UCSD-AML1 (cell line): ENCODE measurements around the gene SPDYE17.
"Not testable (repeated sequence)": the region's sequence is repeated elsewhere in the genome, so short reads cannot be mapped to it uniquely, and the experiment has no call there.

ENCODE experiments used
- DNase-seq: peaks from one replicate; lab custom pipeline; 2025; ENCODE audit not compliant: unreplicated experiment; lab: John Stamatoyannopoulos, UW

SPDYE17 gene

DNA sequence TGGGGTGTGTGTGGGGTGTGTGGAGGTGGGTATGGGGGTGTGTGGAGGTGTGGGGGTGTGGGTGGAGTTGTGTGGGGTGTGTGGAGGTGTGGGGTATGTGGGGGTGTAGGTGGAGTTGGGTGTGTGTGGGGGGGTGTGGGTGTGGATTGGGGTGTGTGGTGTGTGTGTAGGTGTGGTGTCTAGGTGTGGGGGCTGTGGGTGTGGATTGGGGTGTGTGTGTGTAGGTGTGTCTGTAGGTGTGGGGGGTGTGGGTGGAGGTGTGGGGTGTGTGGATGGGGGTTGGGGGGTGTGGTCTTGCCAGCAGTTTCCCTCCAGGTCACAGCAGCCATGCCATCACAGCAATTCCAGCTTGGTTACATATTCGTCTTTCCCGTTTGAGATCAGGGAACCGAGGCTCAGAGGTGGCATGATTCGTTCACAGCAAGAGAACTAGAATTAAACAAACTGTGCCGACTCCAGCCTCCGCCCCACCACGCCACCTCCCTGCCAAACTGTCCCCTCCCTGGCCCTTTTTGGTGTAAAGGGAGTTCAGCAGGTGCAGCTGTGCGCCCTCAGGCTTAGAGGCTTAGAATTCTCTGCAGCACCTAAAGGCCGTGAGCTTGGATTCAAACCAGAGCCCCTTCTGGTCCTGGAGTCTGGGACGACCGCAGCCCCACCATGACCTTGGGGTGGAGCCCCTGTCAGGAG lies 33.3 kb downstream of the SPDYE17 start:
- not testable (repeated sequence) for DNase-seq

DNA sequence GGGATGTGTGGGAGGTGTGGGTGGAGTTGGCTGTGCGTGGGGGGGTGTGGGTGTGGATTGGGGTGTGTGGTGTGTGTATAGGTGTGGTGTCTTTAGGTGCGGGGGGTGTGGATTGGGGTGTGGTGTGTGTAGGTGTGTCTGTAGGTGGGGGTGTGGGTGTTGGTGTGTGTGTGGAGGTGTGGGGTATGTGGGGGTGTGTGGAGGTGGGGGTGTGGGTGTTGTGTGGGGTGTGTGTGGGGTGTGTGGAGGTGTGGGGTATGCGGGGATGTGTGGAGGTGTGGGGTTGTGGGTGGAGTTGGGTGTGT lies 33.9 kb downstream of the SPDYE17 start:
- DNase-seq = no peak

DNA sequence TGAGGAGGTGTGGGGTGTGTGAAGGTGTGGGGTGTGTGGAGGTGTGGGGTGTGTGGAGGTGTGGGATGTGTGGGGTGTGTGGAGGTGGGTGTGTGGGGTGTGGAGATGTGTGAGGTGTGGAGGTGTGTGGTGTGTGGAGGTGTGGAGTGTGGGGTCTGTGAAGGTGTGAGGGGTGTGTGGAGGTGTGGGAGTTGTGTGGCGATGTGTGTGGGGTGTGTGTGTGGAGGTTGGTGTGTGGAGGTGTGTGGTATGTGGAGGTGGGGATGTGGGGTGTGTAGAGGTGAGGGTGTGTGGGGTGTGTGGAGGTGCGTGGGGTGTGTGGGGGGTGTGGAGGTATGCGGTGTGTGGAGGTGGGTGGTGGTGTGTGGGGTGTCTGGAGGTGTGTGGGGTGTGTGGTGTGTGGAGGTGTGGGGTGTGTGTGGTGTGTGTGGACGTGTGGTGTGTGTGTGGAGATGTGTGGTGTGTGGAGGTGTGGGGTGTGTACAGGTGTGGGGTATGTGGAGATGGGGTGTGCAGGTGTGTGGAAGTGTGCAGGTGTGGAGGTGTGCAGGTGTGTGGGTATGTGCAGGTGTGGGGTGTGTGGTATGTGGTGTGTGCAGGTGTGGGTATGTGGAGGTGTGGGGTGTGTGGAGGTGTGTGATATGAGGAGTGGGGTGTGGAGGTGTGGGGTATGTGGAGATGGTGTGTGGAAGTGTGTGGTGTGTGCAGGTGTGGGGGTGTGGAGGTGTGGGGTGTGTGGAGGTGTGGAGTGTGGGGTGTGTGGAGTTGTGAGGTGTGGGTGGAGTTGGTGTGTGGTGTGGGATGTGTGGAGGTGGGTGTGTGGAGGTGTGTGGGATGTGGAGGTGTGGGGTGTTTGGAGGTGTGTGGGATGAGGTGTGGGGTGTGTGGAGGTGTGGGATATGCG lies 34.5 kb downstream of the SPDYE17 start:
- no peak for DNase-seq

DNA sequence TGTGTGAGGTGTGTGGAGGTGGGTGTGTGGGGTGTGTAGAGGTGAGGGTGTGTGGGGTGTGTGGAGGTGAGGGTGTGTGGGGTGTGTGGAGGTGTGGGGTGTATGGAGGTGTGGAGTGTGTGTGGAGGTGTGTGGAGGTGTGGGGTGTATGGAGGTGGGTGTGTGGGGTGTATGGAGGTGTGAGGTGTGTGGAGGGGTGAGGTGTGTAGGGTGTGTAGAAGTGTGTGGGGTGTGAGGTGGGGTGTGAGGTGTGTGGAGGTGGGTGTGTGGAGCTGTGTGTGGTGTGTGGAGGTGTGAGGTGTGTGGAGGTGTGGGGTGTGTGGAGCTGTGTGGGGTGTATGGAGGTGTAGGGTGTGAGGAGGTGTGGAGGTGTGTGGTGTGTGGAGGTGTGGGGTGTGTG lies 35.2 kb downstream of the SPDYE17 start:
- not testable (repeated sequence) for DNase-seq

DNA sequence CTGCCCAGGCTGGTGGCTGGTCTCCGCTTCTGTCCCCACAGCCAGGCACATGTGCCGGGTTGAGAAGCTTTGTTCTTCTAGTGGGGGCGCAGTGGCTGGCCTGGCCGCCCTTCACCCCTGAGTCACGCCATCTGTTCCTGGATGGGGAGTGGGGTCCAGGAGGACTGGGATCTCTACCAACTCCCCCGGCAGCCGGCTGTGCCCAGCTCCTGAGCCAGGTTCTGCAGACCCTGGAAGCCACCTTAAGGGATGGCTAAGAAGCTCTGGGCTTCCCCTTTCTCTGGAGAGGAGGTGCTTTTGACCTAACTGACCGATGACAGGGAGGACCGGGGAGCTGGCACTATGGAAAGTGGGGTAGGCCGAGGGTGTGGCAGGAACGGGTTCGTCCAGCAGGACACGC lies 37.9 kb downstream of the SPDYE17 start:
- not testable (repeated sequence) for DNase-seq

DNA sequence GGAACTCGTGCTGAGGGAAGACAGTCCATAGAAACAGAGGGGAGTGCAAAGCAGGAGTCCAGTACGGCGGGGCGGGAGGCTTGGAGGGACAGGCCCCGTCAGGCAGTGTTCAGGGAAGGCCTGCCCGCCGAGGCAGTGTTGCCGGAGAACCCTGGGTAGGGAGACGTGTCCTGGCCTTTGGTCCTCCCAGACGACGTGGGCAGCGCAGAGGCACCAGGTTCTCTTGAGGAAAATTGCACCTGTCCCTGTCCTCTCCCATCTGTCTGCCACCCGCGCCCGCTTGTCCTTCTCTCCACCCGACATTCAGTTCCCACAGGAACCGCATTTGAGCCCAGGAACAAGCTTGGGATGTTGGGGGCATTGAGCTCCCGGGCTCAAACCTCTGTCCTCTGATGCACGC lies 38.3 kb downstream of the SPDYE17 start:
- not testable (repeated sequence) for DNase-seq

DNA sequence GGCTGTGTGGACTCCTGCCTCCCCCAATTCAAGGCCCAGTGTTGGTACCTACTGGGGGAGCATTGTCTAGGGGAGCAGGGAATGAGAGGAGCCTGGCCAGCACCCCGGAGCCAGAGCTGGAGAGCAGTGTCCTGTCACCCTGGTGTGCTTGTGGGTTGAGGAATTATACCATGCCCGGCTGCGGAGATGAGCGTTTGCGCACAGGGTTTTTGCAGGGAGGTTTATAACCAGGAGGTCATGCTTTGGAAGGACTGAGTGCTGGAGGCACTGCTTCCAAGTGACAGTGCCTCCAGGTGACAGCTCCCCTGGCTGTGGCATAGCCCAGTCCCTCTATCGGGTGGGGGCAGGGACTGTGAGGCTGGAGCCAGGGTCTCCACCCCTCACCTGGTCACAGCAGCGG lies 39.3 kb downstream of the SPDYE17 start:
- DNase-seq = not testable (repeated sequence)

DNA sequence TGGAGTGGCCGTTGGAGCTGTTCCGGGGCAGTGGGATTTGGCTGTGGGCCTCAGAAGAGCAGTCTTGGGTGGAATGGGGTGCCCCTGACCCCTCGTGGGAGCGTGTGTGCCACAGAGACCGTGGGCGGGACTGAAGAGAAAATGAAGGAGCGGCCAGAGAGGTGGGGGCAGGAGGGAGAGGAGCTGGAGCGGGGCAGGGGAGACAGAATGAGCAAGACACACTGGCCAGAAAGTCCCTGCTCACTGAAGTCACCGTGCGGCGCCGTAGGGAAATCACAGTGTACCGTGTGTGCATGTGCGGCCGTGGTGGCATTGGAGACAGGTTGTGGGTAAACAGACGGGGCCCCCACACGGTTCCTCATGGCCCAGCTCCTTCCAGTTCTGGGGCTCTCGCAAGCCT lies 40.0 kb downstream of the SPDYE17 start:
- DNase-seq = not testable (repeated sequence)

DNA sequence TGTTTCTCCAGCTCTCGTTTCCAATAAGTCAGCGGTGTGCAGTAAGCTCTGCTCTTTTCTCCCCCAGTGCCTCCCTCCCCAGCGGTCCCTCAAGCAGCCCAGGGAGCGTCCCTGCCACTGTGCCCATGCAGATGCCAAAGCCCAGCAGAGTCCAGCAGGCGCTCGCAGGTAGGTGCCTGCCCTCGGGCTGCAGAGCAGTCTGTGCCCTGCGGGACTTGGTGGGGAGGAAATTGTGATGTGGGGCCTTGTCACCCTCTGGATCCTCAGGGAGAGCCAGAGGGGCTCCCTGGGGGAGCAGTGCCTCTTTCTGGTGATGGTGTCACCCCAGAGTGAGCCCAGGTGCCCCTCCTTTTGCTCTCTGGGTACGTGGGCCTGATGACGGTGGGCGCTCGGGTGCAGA lies 42.0 kb downstream of the SPDYE17 start:
- not testable (repeated sequence) for DNase-seq

DNA sequence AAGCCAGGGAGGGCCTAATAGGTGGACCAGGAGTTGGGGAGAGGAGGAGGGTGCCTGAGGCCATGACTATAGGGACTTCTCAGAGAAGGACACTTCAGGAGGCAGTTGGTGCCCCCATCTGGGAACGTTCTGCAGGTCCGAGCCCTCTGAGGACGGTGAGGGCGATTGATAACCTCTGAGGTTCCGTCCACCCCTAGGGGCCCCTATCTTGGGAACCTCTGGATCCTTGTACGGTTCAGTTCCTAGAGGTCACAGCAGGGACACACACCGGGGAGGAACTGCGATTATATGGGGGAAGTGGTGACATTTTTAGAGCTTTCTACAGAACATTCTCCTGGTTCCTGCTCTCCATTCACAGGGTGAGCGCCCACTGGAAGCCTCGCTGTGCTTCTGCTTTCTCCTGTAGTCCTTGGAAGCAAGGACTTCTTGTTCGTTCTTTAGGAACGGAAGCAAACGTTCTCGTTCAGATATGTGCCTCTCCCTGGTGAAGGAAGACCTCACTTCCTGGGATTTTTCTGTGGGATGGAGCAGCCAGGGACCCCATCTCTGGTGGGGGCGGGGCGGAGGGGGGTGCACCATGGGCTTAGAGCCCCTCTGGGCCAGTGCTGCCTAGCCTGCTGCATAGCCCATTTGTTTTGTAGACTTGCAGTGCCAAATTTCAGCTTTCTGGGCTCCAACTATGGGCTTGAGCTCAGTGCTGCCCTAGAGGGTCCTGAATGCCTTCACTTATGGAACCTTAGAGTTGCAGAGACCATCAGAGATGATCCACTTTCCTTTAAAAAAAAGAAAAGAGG lies 46.0 kb downstream of the SPDYE17 start:
- not testable (repeated sequence) for DNase-seq

DNA sequence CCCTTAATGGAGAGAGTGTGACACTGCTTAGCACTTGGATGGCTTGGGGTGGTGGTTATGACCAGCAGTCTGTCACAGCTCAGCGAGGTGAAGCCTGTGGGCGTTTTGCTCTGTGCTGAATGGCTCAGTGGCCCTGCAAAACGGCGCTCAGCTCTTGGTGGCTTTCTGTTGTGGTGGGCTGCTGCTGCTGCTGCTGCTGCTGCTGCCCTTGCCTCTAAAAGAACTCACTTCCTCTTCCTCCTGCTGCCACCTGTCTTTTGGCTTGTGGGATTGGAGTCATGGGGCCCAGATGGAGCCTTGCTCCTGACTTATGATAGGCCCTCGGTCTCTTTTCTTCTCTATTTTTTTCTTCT lies 47.4 kb downstream of the SPDYE17 start:
- DNase-seq = not testable (repeated sequence)

DNA sequence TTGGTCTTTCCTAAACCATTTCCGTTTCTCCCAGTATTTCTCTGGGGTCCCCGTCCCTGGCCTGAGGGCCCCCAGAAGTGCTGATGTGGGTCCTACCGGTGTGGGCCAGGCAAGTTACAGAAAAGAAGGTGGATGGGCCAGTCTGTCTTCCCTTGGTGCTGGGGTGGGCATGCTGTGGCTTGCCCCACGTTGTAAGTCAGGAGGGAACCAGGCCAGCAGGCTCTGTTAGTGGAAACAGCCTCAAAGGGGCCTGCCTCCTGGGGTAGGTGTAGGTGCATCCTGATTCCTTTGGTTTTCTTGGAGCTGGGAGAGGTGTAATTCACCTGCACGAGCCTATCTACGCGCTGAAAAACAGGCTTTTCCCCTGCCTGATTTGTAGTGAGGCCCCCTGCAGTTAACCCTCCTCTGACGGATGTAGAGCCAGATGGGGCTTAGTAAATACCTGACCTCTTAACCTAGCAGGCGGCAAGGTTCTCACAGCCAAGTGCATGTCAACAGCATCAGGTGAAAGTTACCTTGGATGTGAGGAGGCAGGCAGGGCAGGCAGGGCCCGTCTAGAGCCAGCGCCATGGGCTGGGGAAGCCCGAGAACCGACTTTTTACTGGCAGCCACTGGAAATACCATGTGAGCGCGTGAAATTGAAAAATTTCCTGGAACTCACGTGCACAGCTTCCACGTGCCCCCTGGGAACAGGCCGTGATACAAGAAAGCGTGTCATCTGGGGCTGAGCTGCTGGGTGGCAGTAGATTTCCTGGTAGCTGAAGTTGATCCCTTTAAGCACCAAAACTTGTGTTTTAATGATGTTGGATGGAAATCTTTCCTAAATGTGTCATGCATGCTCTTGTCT lies 48.0 kb downstream of the SPDYE17 start:
- not testable (repeated sequence) for DNase-seq

DNA sequence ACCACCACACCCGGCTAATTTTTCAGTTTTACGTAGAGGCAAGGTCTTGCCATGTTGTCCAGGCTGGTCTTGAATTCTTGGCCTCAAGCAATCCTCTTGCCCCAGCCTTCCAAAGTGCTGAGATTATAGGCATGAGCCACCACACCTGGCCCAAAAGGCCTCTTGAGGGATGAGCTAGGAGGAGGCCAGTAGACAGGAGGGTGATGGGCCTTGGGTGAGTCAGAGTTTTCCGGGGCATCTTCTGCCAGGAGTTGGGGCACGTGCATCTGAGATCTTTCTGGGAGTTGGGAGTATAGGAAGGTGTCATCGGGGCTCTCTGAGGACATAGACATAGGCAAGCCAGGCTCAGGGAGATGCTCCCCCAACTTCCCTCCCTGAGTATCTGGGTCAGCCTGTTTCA lies 48.8 kb downstream of the SPDYE17 start:
- not testable (repeated sequence) for DNase-seq

DNA sequence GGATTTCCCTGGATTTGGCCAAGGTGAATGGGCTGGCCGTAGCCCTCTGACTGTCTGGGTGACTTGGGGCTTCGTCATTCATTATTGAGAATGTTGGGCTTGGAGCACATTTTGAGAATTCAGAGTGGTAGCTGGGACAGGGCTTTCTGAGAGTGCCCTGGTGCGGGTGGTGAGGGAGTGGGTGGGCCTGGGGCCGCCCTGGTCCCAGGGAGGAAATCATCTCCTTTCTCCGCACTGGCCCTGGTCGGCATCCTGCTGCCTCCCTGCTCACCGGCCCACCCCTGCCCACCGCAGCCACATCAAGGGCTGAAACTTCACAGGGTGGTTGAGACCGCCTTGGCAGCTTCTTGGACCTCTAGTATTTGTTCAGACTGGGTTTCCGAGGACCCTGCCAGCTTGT lies 49.7 kb downstream of the SPDYE17 start:
- DNase-seq = not testable (repeated sequence)

DNA sequence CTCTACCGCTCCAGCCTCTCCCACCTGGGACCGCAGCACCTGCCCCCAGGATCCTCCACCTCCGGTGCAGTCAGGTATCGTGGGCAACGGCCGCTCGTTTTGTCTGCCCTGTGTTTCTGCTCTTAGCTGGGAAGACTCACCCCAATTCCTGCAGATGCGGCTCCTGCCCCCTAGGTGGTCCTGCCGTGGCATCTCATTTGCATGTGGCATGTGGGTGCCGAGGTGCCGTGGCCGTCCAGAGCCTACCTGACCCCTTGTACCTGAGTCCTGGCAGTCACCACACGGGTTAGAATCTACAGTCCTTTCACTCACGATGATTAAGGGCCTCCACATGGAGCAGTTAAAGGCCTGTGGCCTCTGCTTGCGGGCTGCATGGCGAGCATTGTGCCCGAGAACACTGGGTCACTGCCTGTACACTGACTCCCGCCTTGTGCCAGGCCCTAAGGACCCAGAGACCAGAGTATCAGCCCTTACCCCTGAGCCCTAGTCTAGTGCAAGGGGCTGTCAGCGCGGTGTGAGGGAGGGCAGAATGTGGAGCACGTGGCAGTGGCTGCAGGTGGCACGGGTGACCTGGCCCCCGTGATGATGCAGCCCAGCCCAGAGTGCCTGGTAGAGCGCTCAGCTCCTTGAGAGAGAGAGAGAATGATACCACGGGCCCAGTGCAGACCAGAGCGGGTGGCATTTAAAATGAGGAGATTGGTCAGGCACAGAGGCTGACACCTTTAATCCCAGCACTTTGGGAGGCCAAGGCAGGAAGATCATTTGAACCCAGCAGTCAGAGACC lies 50.8 kb downstream of the SPDYE17 start:
- not testable (repeated sequence) for DNase-seq

DNA sequence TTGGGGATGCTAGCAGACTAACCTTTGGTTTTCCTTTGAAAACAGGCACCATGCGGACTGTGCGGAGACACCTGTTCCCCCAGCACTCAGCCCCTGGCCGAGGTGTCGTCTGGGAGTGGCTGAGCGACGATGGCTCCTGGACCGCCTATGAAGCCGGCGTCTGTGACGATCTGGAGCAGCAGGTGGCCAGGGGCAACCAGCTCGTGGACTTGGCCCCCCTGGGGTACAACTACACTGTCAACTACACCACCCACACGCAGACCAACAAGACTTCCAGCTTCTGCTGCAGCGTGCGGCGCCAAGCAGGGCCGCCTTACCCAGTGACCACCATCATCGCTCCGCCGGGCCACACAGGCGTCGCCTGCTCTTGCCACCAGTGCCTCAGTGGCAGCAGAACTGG lies 51.6 kb downstream of the SPDYE17 start:
- DNase-seq = not testable (repeated sequence)

DNA sequence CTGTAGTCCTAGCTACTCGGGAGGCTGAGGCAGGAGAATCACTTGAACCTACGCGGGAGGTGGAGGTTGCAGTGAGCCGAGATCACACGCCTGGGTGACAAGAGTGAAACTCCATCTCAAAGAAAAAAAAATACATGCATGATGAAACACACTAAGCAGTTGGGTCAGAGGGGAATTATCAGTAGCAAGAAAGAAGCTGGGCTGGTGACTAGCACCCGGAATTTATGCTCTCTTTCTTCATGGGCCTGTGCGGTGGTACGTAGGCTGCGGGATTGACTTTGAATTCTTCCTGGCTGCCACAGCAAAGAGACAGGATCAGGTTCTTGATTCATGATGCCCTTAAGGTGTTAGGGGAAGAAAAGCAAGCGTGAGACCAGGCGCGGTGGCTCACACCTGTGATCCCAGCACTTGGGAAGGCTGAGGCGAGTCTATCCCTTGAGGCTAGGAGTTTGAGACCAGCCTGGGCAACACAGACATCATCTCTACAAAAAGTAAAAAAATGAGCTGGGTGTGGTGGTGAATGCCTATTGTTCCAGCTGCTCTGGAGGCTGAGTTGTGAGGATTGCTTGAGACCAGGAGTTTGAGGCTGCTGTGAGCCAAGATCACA lies 54.3 kb downstream of the SPDYE17 start:
- not testable (repeated sequence) for DNase-seq

DNA sequence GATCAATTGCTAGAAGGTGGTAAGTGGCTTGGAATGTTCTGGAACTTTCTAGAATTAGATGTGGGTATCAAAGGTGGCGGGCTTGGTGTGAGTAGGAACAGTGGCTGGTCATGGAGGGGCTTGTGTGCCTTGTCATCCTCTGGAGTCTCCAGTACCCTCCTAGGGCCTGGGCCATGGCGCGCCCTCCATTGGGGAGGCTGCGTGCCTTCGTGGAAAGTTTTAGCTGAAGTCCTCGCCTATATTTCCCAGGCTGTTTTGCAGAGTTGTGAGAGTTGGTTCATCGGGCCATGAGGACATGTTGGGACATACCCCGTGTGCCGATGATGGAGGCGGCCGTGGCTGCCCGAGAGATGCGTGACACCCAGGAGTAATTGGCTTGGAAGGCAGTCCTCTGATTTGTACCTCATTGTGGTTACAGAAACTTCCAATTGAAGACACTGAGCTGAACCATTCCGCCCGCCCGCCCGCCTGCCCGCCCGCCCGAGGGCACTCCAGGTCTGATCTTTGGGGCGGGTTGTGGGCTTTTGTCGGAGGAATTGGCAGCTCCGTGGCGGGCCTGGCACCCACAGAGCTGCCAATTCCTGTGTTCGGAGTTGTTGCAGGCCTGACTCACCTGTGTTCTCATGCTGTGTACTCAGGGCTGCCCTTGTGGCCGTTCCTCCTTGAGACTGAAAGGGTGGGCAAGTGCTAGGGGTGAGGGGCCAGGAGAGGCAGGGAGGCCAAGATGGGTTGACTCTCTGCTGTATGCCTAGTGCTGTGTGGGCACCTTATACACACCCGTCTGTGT lies 57.2 kb downstream of the SPDYE17 start:
- DNase-seq = not testable (repeated sequence)

DNA sequence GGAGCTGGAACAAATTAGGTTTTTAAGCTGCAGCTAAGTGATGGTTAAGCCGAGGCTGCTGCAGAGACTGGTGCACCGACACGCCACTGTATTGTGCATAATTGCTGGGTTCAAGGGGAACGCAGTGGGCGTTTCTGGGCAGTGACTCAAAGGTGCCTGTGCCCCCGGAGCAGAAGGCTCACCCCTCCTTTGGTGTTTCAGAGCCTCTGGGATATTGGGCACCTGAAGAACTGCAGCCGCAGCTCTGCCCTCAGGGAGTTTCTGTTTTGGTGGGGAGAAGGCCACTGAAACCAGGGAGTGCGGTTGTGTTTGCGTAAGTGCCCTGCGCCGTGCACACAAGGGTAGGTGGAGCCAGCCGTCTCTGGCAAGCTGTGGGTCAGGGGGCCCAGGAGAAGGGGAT lies 57.8 kb downstream of the SPDYE17 start:
- not testable (repeated sequence) for DNase-seq
